Endothelial cell of hepatic sinusoid (primary cell): Measurements from ENCODE around the gene MAGEB6B.
"Not testable (repeated sequence)": the region's sequence is repeated elsewhere in the genome, so short reads cannot be mapped to it uniquely, and the experiment has no call there.

Experiments used
- in situ Hi-C: cut with HindIII; loops from 2 replicates; pipeline ENCODE4 v1.10.0; 2017; ENCODE audit warnings: low sequenced_read_pairs

Gene MAGEB6B

GRCh38 chrX:26160301-26160700, at the start of gene MAGEB6B:
Gene MAGEB6B, plus strand, starts transcription at chrX:26160601. Its CDS starts 0 bp downstream, at chrX:26160601.
- in situ Hi-C loops: no loop called here

- in situ Hi-C loops: no loop called here
These were observed 22.1 kb upstream of the MAGEB6B start, which contains the start of gene MAGEB18 for GRCh38 chrX:26138274-26138673. Gene MAGEB18, plus strand, starts transcription at chrX:26138343. Its CDS starts 643 bp downstream, at chrX:26138986.

- in situ Hi-C loops: no loop called here
These were observed 14.4 kb upstream of the MAGEB6B start for GRCh38 chrX:26146024-26146423.

- in situ Hi-C loops: no loop called here
These were observed 31.8 kb downstream of the MAGEB6B start, which contains the start of gene MAGEB6 for GRCh38 chrX:26192204-26192603. Gene MAGEB6, plus strand, starts transcription at chrX:26192440. Its CDS starts 1,407 bp downstream, at chrX:26193847.

GRCh38 chrX:26203561-26203960, 43.2 kb downstream of the MAGEB6B start:
- in situ Hi-C loops: no loop called here

- in situ Hi-C loops: not testable (repeated sequence)
These were observed 44.3 kb downstream of the MAGEB6B start for GRCh38 chrX:26204717-26205116.

- in situ Hi-C loops: no loop called here
These were observed 47.6 kb downstream of the MAGEB6B start for GRCh38 chrX:26208012-26208411.
